Smooth muscle cell of the brain vasculature (primary cell): ENCODE results near the gene CPED1.
A peak's percentile ranks its signal among the peaks of the same experiment; 100 is the strongest.
"Not testable (repeated sequence)": the region's sequence is repeated elsewhere in the genome, so short reads cannot be mapped to it uniquely, and the experiment has no call there.

Experiments
- DNase-seq: peaks from one replicate; pipeline ENCODE4 v3.0.0-alpha.2; 2012; ENCODE audit warnings: low read depth, low spot score

CPED1 gene

GRCh38 chr7:121085922-121086321, 97.4 kb downstream of the CPED1 start:
- DNase-seq = no peak

GRCh38 chr7:121088870-121089269, 100.4 kb downstream of the CPED1 start:
- DNase-seq = no peak

GRCh38 chr7:121094829-121095228, 106.3 kb downstream of the CPED1 start:
- no peak for DNase-seq

- no peak for DNase-seq
These were observed 109.1 kb downstream of the CPED1 start for GRCh38 chr7:121097577-121097976.

GRCh38 chr7:121099572-121099971, 111.1 kb downstream of the CPED1 start:
- no peak for DNase-seq

- DNase-seq = no peak
These were observed 112.6 kb downstream of the CPED1 start for GRCh38 chr7:121101083-121101482.

- no peak for DNase-seq
These were observed 113.1 kb downstream of the CPED1 start for GRCh38 chr7:121101621-121102020.

GRCh38 chr7:121102619-121103018, 114.1 kb downstream of the CPED1 start:
- no peak for DNase-seq

- DNase-seq = no peak
These were observed 114.6 kb downstream of the CPED1 start for GRCh38 chr7:121103086-121103485.

- DNase-seq = no peak
These were observed 115.1 kb downstream of the CPED1 start for GRCh38 chr7:121103579-121103978.

- no peak for DNase-seq
These were observed 116.8 kb downstream of the CPED1 start for GRCh38 chr7:121105262-121105661.

GRCh38 chr7:121107923-121108498, 119.5 kb downstream of the CPED1 start:
- DNase-seq = peak; percentile 41

GRCh38 chr7:121109145-121109544, 120.6 kb downstream of the CPED1 start:
- no peak for DNase-seq

GRCh38 chr7:121113288-121113687, 124.8 kb downstream of the CPED1 start:
- DNase-seq = no peak

- no peak for DNase-seq
These were observed 127.9 kb downstream of the CPED1 start for GRCh38 chr7:121116396-121116795.

GRCh38 chr7:121119047-121119446, 130.5 kb downstream of the CPED1 start:
- no peak for DNase-seq

GRCh38 chr7:121123032-121123431, 134.5 kb downstream of the CPED1 start:
- DNase-seq = no peak

- not testable (repeated sequence) for DNase-seq
These were observed 136.9 kb downstream of the CPED1 start for GRCh38 chr7:121125454-121125853.

- no peak for DNase-seq
These were observed 137.7 kb downstream of the CPED1 start for GRCh38 chr7:121126201-121126600.

GRCh38 chr7:121126801-121127534, 138.5 kb downstream of the CPED1 start:
- DNase-seq = peak; percentile 17

- DNase-seq = no peak
These were observed 144.4 kb downstream of the CPED1 start for GRCh38 chr7:121132940-121133339.

GRCh38 chr7:121133444-121133843, 144.9 kb downstream of the CPED1 start:
- no peak for DNase-seq

GRCh38 chr7:121137580-121137979, 149.1 kb downstream of the CPED1 start:
- no peak for DNase-seq
